ENCODE data around the gene ZBTB1. TPM values are rescaled to one million over a fixed set of nuclear protein-coding genes. Genes with fewer than 3 reads are reported as not detected.
"Not testable (repeated sequence)": the region's sequence is repeated elsewhere in the genome, so short reads cannot be mapped to it uniquely, and the experiment has no call there.

Gene ZBTB1
- total and polyA plus RNA-seq, 2 experiments from 2014 or later: 28.5 to 31.4 TPM

- Histone ChIP-seq H3K4me3 (no peak overlapping the region), H3K4me1 (ENCODE audit: low read depth) (no peaks in the 10 kb centered on the region), H3K9me3 (ENCODE audit: low read depth) (no peaks in the 10 kb centered on the region), H3K27me3 (peaks cover 32% of the 10 kb centered on the region), H3K27ac (no peak overlapping the region), H3K36me3 (no peaks in the 10 kb centered on the region)
- TF ChIP-seq CTCF (IDR thresholded peaks at IDR 0.05; ENCODE audit: low read depth, low read length): no peak
- no peak for DNase-seq (ENCODE audit: low read depth in 1 of 2, low spot score in 1 of 2)
Observed at GRCh38 chr14:64550621-64551333, 46.2 kb downstream of the ZBTB1 start.

- Histone ChIP-seq H3K4me3 (no peak overlapping the region), H3K36me3 (no peaks in the 10 kb centered on the region), H3K27ac (no peak overlapping the region), H3K4me1 (ENCODE audit: low read depth) (no peaks in the 10 kb centered on the region), H3K27me3 (peaks cover 20% of the 10 kb centered on the region), H3K9me3 (ENCODE audit: low read depth) (no peaks in the 10 kb centered on the region)
- no peak for TF ChIP-seq CTCF (IDR thresholded peaks at IDR 0.05; ENCODE audit: low read depth, low read length)
- no peak for DNase-seq (ENCODE audit: low read depth in 1 of 2, low spot score in 1 of 2)
Observed at GRCh38 chr14:64554556-64554955, 50.0 kb downstream of the ZBTB1 start.

GRCh38 chr14:64556526-64556925, 52.0 kb downstream of the ZBTB1 start:
- Histone ChIP-seq H3K27me3 (peaks cover under 1% of the 10 kb centered on the region), H3K36me3 (no peaks in the 10 kb centered on the region), H3K9me3 (ENCODE audit: low read depth) (no peaks in the 10 kb centered on the region), H3K4me3 (no peak overlapping the region), H3K27ac (no peak overlapping the region), H3K4me1 (ENCODE audit: low read depth) (no peaks in the 10 kb centered on the region)
- peak in 1 of 2 donors; percentile 95 for DNase-seq (ENCODE audit: low read depth in 1 of 2, low spot score in 1 of 2)
- TF ChIP-seq CTCF (IDR thresholded peaks at IDR 0.05; ENCODE audit: low read depth, low read length): no peak

GRCh38 chr14:64558216-64558615, 53.6 kb downstream of the ZBTB1 start:
- not testable (repeated sequence) for H3K36me3 ChIP-seq; H3K4me1 ChIP-seq (ENCODE audit: low read depth); DNase-seq (ENCODE audit: low read depth in 1 of 2, low spot score in 1 of 2); H3K27me3 ChIP-seq; H3K27ac ChIP-seq; H3K4me3 ChIP-seq; H3K9me3 ChIP-seq (ENCODE audit: low read depth)

GRCh38 chr14:64561631-64562030, 57.1 kb downstream of the ZBTB1 start:
- H3K4me1 ChIP-seq (ENCODE audit: low read depth): peaks cover 2% of the 10 kb centered on the region
- H3K27me3 ChIP-seq: no peaks in the 10 kb centered on the region
- H3K27ac ChIP-seq: no peak overlapping the region
- H3K9me3 ChIP-seq (ENCODE audit: low read depth): no peaks in the 10 kb centered on the region
- no peak for TF ChIP-seq CTCF (IDR thresholded peaks at IDR 0.05; ENCODE audit: low read depth, low read length)
- DNase-seq (ENCODE audit: low read depth in 1 of 2, low spot score in 1 of 2): no peak
- H3K4me3 ChIP-seq: no peak overlapping the region
- no peaks in the 10 kb centered on the region for H3K36me3 ChIP-seq

GRCh38 chr14:64562436-64562835, 57.9 kb downstream of the ZBTB1 start:
- no peaks in the 10 kb centered on the region for H3K9me3 ChIP-seq (ENCODE audit: low read depth)
- no peak overlapping the region for H3K4me3 ChIP-seq
- H3K36me3 ChIP-seq: no peaks in the 10 kb centered on the region
- no peak for TF ChIP-seq CTCF (IDR thresholded peaks at IDR 0.05; ENCODE audit: low read depth, low read length)
- no peak overlapping the region for H3K27ac ChIP-seq
- no peaks in the 10 kb centered on the region for H3K27me3 ChIP-seq
- peaks cover 8% of the 10 kb centered on the region for H3K4me1 ChIP-seq (ENCODE audit: low read depth)
- DNase-seq (ENCODE audit: low read depth in 1 of 2, low spot score in 1 of 2): no peak

Measured in cardiac muscle cell (in vitro differentiated cells and primary cell).